Inflammatory macrophage treated with lipopolysaccharide for 1 hour (primary cell): ENCODE measurements around the gene RNASEH2C.
"Not testable (repeated sequence)": the region's sequence is repeated elsewhere in the genome, so short reads cannot be mapped to it uniquely, and the experiment has no call there.

Experiments used
- DNase-seq, 2 donors: peaks; one replicate each; pipeline ENCODE4 v3.0.0-alpha.2; 2020 to 2022

RNASEH2C gene

GRCh38 chr11:65716774-65717405 lies 3.7 kb downstream of the RNASEH2C start:
- no peak for DNase-seq

- DNase-seq: no peak
These were observed 4.3 kb downstream of the RNASEH2C start for GRCh38 chr11:65716302-65716701.

- no peak for DNase-seq
These were observed 6.2 kb downstream of the RNASEH2C start for GRCh38 chr11:65714433-65714832.

- DNase-seq: no peak
These were observed 7.2 kb downstream of the RNASEH2C start for GRCh38 chr11:65713212-65713969.

GRCh38 chr11:65712633-65713076 lies 7.9 kb downstream of the RNASEH2C start:
- DNase-seq: no peak

- DNase-seq: peak; percentile 98 to 99
These were observed 8.6 kb downstream of the RNASEH2C start, which contains the start of gene KAT5 for GRCh38 chr11:65711785-65712632. Gene KAT5, plus strand, starts transcription at chr11:65712252. Its CDS starts 16 bp downstream, at chr11:65712268.

- peak in 1 of 2 donors; percentile 10 for DNase-seq
These were observed 10.2 kb downstream of the RNASEH2C start for GRCh38 chr11:65710421-65710820.

- no peak for DNase-seq
These were observed 10.9 kb downstream of the RNASEH2C start for GRCh38 chr11:65709661-65710060.

GRCh38 chr11:65708451-65708850 lies 12.1 kb downstream of the RNASEH2C start:
- DNase-seq: no peak

- not testable (repeated sequence) for DNase-seq
These were observed 13.6 kb downstream of the RNASEH2C start for GRCh38 chr11:65707002-65707401.

GRCh38 chr11:65706303-65706763 lies 14.3 kb downstream of the RNASEH2C start:
- DNase-seq: peak; percentile 28 to 41

GRCh38 chr11:65703846-65704245 lies 16.8 kb downstream of the RNASEH2C start:
- no peak for DNase-seq

GRCh38 chr11:65701686-65702085 lies 18.9 kb downstream of the RNASEH2C start:
- DNase-seq: no peak

GRCh38 chr11:65700399-65700798 lies 20.2 kb downstream of the RNASEH2C start:
- DNase-seq: peak; percentile 46 to 55

GRCh38 chr11:65699306-65699705 lies 21.3 kb downstream of the RNASEH2C start:
- DNase-seq: no peak

- no peak for DNase-seq
These were observed 22.4 kb downstream of the RNASEH2C start for GRCh38 chr11:65698205-65698604.

- no peak for DNase-seq
These were observed 23.6 kb downstream of the RNASEH2C start for GRCh38 chr11:65696802-65697552.

GRCh38 chr11:65695459-65696241 lies 24.9 kb downstream of the RNASEH2C start:
- DNase-seq: no peak

GRCh38 chr11:65692367-65692766 lies 28.2 kb downstream of the RNASEH2C start:
- DNase-seq: no peak

GRCh38 chr11:65691847-65692246 lies 28.8 kb downstream of the RNASEH2C start:
- DNase-seq: not testable (repeated sequence)

GRCh38 chr11:65685981-65686380 lies 34.6 kb downstream of the RNASEH2C start:
- DNase-seq: no peak

GRCh38 chr11:65683480-65683879 lies 37.1 kb downstream of the RNASEH2C start:
- DNase-seq: not testable (repeated sequence)
